ENCODE data around the gene LNPK.

The LNPK gene

DNA sequence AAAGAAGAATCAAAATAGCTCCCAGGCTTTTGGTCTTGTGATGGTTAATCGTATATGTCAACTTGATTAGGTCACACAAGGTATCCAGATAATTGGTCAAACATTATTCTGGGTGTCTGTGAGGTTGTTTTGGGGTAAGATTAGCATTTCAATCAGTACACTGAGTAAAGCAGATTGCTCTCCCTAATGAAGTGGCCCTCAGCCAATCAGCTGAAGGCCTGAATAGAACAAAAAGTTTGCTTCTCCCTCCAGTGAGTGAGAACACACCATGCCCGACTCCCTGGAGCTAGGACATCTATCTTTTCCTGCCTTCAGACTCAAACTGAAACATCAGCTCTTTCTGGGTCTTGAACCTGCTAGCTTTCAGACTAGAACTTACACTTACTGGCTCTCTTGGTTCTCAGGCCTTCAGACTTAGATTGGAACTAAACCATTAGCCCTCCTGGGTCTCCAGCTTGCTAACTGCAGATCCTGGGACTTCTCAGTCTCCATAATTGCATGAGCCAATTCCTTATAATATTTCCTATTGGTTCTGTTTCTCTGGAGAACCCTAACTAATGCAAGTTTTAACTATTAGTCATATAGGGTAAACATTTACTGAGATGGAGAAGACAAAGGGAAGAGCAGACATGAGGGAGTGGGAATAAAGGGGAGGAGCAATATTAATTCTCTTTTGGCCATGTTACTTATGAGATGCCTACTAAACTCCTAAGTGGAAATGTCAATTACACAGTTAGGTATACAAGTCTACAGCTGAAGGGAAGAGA, 25.5 kb downstream of the LNPK start:
- Histone ChIP-seq H3K4me3 (ENCODE audit: low read length) (no peak overlapping the region), H3K9me3 (ENCODE audit: control insufficient read depth, insufficient read depth, low read length) (no peaks in the 10 kb centered on the region), H3F3A (ENCODE audit: control insufficient read depth, insufficient read depth) (no peaks in the 10 kb centered on the region), H3K9me2 (replicated peaks; ENCODE audit: control insufficient read depth, low read length) (no peaks in the 10 kb centered on the region), H3K79me2 (ENCODE audit: control insufficient read depth, low read length) (no peaks in the 10 kb centered on the region), H4K20me1 (ENCODE audit: control insufficient read depth, insufficient read depth, low read depth, low read length) (no peaks in the 10 kb centered on the region), H3K27ac (ENCODE audit: low read depth, low read length) (no peak overlapping the region), H3K27me3 (ENCODE audit: control insufficient read depth, low read length) (no peaks in the 10 kb centered on the region), H3K4me1 (ENCODE audit: control insufficient read depth, low read length) (no peaks in the 10 kb centered on the region), H3K36me3 (ENCODE audit: control insufficient read depth, low read length) (peaks cover 51% of the 10 kb centered on the region), H3K4me2 (ENCODE audit: low read length) (no peak overlapping the region)
- TF ChIP-seq EZH2phosphoT487 (IDR thresholded peaks at IDR 0.05; ENCODE audit: borderline replicate concordance, low read length) = no peak
- TF ChIP-seq, protein P1, sequence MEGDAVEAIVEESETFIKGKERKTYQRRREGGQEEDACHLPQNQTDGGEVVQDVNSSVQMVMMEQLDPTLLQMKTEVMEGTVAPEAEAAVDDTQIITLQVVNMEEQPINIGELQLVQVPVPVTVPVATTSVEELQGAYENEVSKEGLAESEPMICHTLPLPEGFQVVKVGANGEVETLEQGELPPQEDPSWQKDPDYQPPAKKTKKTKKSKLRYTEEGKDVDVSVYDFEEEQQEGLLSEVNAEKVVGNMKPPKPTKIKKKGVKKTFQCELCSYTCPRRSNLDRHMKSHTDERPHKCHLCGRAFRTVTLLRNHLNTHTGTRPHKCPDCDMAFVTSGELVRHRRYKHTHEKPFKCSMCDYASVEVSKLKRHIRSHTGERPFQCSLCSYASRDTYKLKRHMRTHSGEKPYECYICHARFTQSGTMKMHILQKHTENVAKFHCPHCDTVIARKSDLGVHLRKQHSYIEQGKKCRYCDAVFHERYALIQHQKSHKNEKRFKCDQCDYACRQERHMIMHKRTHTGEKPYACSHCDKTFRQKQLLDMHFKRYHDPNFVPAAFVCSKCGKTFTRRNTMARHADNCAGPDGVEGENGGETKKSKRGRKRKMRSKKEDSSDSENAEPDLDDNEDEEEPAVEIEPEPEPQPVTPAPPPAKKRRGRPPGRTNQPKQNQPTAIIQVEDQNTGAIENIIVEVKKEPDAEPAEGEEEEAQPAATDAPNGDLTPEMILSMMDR (IDR thresholded peaks at IDR 0.05; ENCODE audit: low read depth, low read length, poor library complexity, severe bottlenecking) = no peak

DNA sequence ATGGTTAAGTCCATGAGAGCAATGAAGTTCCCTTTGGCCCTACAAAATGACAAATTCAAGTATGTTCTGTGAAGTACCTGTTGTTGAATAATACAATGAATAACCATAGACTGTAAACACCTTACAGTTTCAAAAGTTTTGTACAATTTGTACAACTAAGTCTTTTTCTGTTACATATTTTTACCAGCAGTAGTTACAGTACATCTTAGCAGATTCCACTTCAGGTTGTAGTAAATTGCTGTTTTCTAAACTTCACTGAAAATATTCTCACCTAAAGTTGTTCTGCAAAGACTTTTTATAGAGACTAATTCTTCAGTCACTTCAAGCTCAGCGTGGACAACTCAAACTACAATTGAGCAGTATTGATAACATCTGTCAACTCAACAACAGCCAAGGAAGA, 28.7 kb downstream of the LNPK start:
- no peaks in the 10 kb centered on the region for H4K20me1 ChIP-seq (ENCODE audit: control insufficient read depth, insufficient read depth, low read depth, low read length)
- no peaks in the 10 kb centered on the region for H3K9me3 ChIP-seq (ENCODE audit: control insufficient read depth, insufficient read depth, low read length)
- H3K9me2 ChIP-seq (replicated peaks; ENCODE audit: control insufficient read depth, low read length) = no peaks in the 10 kb centered on the region
- no peaks in the 10 kb centered on the region for H3K27me3 ChIP-seq (ENCODE audit: control insufficient read depth, low read length)
- TF ChIP-seq EZH2phosphoT487 (IDR thresholded peaks at IDR 0.05; ENCODE audit: borderline replicate concordance, low read length) = no peak
- TF ChIP-seq, protein P1 (IDR thresholded peaks at IDR 0.05; ENCODE audit: low read depth, low read length, poor library complexity, severe bottlenecking) = no peak
- no peak overlapping the region for H3K4me3 ChIP-seq (ENCODE audit: low read length)
- peaks cover 45% of the 10 kb centered on the region for H3K36me3 ChIP-seq (ENCODE audit: control insufficient read depth, low read length)
- H3F3A ChIP-seq (ENCODE audit: control insufficient read depth, insufficient read depth) = no peaks in the 10 kb centered on the region
- H3K27ac ChIP-seq (ENCODE audit: low read depth, low read length) = no peak overlapping the region
- H3K4me1 ChIP-seq (ENCODE audit: control insufficient read depth, low read length) = no peaks in the 10 kb centered on the region
- H3K79me2 ChIP-seq (ENCODE audit: control insufficient read depth, low read length) = no peaks in the 10 kb centered on the region
- no peak overlapping the region for H3K4me2 ChIP-seq (ENCODE audit: low read length)

GRCh38 chr2:175966839-175967238, 35.2 kb downstream of the LNPK start:
- Histone ChIP-seq H4K20me1 (ENCODE audit: control insufficient read depth, insufficient read depth, low read depth, low read length) (no peaks in the 10 kb centered on the region), H3K27ac (ENCODE audit: low read depth, low read length) (no peak overlapping the region), H3K4me1 (ENCODE audit: control insufficient read depth, low read length) (no peaks in the 10 kb centered on the region), H3K4me2 (ENCODE audit: low read length) (no peak overlapping the region), H3F3A (ENCODE audit: control insufficient read depth, insufficient read depth) (no peaks in the 10 kb centered on the region; the same call in 1 of the 2 replicates), H3K27me3 (ENCODE audit: control insufficient read depth, low read length) (no peaks in the 10 kb centered on the region), H3K79me2 (ENCODE audit: control insufficient read depth, low read length) (no peaks in the 10 kb centered on the region), H3K4me3 (ENCODE audit: low read length) (no peak overlapping the region), H3K36me3 (ENCODE audit: control insufficient read depth, low read length) (peaks cover 10% of the 10 kb centered on the region; the same call in 1 of the 2 replicates), H3K9me3 (ENCODE audit: control insufficient read depth, insufficient read depth, low read length) (no peaks in the 10 kb centered on the region), H3K9me2 (replicated peaks; ENCODE audit: control insufficient read depth, low read length) (no peaks in the 10 kb centered on the region)
- no peak for TF ChIP-seq EZH2phosphoT487 (IDR thresholded peaks at IDR 0.05; ENCODE audit: borderline replicate concordance, low read length)

- Histone ChIP-seq H3K4me3 (ENCODE audit: low read length) (no peak overlapping the region), H3K36me3 (ENCODE audit: control insufficient read depth, low read length) (peaks cover 10% of the 10 kb centered on the region; the same call in 1 of the 2 replicates), H3K4me2 (ENCODE audit: low read length) (no peak overlapping the region), H3K9me3 (ENCODE audit: control insufficient read depth, insufficient read depth, low read length) (no peaks in the 10 kb centered on the region), H3K27me3 (ENCODE audit: control insufficient read depth, low read length) (no peaks in the 10 kb centered on the region), H3F3A (ENCODE audit: control insufficient read depth, insufficient read depth) (no peaks in the 10 kb centered on the region; the same call in 1 of the 2 replicates), H3K4me1 (ENCODE audit: control insufficient read depth, low read length) (no peaks in the 10 kb centered on the region), H3K79me2 (ENCODE audit: control insufficient read depth, low read length) (no peaks in the 10 kb centered on the region), H4K20me1 (ENCODE audit: control insufficient read depth, insufficient read depth, low read depth, low read length) (no peaks in the 10 kb centered on the region), H3K9me2 (replicated peaks; ENCODE audit: control insufficient read depth, low read length) (no peaks in the 10 kb centered on the region), H3K27ac (ENCODE audit: low read depth, low read length) (no peak overlapping the region)
- no peak for TF ChIP-seq EZH2phosphoT487 (IDR thresholded peaks at IDR 0.05; ENCODE audit: borderline replicate concordance, low read length)
- TF ChIP-seq, protein P1 (IDR thresholded peaks at IDR 0.05; ENCODE audit: low read depth, low read length, poor library complexity, severe bottlenecking) = no peak
These were observed 36.3 kb downstream of the LNPK start for GRCh38 chr2:175965773-175966172.

All from DOHH2 (cell line).